ENCODE results near the gene UMAD1.

The UMAD1 gene

DNA sequence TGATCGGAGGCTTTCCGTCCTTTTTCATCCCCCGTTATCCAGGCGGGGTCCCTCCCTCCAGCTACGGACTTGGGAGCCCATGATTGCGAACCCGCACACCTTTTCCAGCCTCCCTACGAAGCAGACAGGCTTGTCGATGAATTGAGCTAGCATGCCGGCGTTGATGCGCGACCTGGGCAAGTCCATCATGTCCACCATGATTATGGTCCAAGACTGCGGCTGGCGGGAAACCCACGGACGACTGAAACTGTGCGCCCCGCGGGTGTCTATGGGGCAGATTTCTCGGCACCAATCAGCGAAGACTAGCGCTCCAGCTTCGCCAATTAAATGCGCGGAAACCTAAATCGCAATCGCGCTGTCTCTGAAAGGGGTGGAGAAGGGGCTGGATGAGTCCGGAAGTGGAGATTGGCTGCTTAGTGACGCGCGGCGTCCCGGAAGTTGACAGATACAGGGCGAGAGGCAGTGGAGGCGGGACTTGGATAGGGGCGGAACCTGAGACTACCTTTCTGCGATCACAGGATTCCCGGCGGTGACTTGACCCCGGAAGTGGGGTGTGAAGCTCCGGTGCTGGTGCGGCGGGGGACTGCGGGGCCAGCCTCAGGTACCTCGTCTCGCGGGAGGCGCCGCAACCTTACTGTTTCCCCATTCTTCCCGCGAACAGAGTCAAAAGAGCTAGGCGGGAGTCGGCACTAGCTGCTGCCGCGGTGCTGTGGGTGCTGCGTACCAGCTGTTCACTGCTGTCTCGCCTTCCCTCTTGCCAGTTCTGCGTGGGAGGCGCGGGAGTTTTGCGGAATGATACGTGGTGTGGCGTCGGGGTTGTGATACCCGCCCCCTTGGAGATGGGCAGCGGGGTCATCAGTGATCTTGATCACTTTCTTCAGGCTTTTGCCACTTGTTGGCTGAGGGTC lies at the start of gene UMAD1:
Gene UMAD1, plus strand, starts transcription at position 532 of the 908 bp plus-strand sequence. CDS start 32,620 bp downstream, outside the sequence.
- TF ChIP-seq, protein P1, sequence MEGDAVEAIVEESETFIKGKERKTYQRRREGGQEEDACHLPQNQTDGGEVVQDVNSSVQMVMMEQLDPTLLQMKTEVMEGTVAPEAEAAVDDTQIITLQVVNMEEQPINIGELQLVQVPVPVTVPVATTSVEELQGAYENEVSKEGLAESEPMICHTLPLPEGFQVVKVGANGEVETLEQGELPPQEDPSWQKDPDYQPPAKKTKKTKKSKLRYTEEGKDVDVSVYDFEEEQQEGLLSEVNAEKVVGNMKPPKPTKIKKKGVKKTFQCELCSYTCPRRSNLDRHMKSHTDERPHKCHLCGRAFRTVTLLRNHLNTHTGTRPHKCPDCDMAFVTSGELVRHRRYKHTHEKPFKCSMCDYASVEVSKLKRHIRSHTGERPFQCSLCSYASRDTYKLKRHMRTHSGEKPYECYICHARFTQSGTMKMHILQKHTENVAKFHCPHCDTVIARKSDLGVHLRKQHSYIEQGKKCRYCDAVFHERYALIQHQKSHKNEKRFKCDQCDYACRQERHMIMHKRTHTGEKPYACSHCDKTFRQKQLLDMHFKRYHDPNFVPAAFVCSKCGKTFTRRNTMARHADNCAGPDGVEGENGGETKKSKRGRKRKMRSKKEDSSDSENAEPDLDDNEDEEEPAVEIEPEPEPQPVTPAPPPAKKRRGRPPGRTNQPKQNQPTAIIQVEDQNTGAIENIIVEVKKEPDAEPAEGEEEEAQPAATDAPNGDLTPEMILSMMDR (IDR thresholded peaks at IDR 0.05; ENCODE audit: control extremely low read depth, extremely low read depth, low read depth, missing control alignments), result no peak
- DNase-seq (ENCODE audit: extremely low spot score), result peak; percentile 94
- ChIA-PET CTCF (interaction anchor here (0.7 to 4.4 kb wide), 8 partner anchors 9 to 577 kb away, joined by 3 to 19 read pairs (median 4); no protein-coding TSS in a partner anchor), POLR2A (interaction anchor here (1.2 kb wide), 2 partner anchors 337 to 538 kb away, joined by 3 read pairs; no protein-coding TSS in a partner anchor)

- no peak for DNase-seq (ENCODE audit: extremely low spot score)
- CTCF ChIA-PET, result interaction anchor here (0.9 to 1.9 kb wide), 11 partner anchors 10 to 622 kb away, joined by 3 to 8 read pairs (median 3); no protein-coding TSS in a partner anchor
- TF ChIP-seq, protein P1 (IDR thresholded peaks at IDR 0.05; ENCODE audit: control extremely low read depth, extremely low read depth, low read depth, missing control alignments), result peak; percentile 16
Observed at GRCh38 chr7:7595451-7595850, 45.1 kb upstream of the UMAD1 start.

GRCh38 chr7:7596176-7596575 lies 44.4 kb upstream of the UMAD1 start:
- TF ChIP-seq, protein P1 (IDR thresholded peaks at IDR 0.05; ENCODE audit: control extremely low read depth, extremely low read depth, low read depth, missing control alignments), result no peak
- CTCF ChIA-PET, result interaction anchor here (0.7 to 1.9 kb wide), 7 partner anchors 11 to 621 kb away, joined by 3 to 8 read pairs (median 3); no protein-coding TSS in a partner anchor
- DNase-seq (ENCODE audit: extremely low spot score), result no peak
- POLR2A ChIA-PET, result no interaction called here

More at GRCh38 chr7:7595451-7595850, 45.1 kb upstream of the UMAD1 start:
- POLR2A ChIA-PET, result no interaction called here

- ChIA-PET CTCF (interaction anchor here (1.2 kb wide), 1 partner anchor 11 kb away, joined by 3 read pairs; no protein-coding TSS in a partner anchor), POLR2A (no interaction called here)
- TF ChIP-seq, protein P1 (IDR thresholded peaks at IDR 0.05; ENCODE audit: control extremely low read depth, extremely low read depth, low read depth, missing control alignments), result no peak
- no peak for DNase-seq (ENCODE audit: extremely low spot score)
Observed at GRCh38 chr7:7607010-7607409, 33.5 kb upstream of the UMAD1 start.

DNA sequence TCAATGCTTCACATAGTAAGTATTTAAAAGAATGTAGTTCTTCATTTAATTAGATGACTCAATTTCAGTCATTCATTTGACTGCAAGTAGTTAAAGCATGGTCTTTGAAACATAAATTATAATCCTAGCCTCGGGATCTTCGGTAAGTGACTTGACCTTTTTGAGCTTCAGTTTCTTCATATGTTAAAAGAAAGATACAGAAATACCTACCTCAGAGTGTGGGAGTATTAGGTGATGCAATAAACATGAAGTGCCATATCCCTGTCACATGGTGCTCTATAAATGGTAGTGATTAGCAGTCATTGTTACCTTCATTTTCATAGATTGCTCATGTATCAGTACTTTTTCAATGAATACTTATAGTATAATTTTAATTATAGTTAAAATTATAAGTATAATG lies 31.2 kb upstream of the UMAD1 start:
- no peak for DNase-seq (ENCODE audit: extremely low spot score)
- ChIA-PET CTCF (interaction anchor here (0.6 to 0.7 kb wide), 2 partner anchors 28 to 461 kb away, joined by 3 read pairs; no protein-coding TSS in a partner anchor), POLR2A (no interaction called here)
- TF ChIP-seq, protein P1 (IDR thresholded peaks at IDR 0.05; ENCODE audit: control extremely low read depth, extremely low read depth, low read depth, missing control alignments), result no peak

- ChIA-PET POLR2A (no interaction called here), CTCF (interaction anchor here (0.9 kb wide), 1 partner anchor 16 kb away, joined by 3 read pairs; no protein-coding TSS in a partner anchor)
- DNase-seq (ENCODE audit: extremely low spot score), result no peak
- TF ChIP-seq, protein P1 (IDR thresholded peaks at IDR 0.05; ENCODE audit: control extremely low read depth, extremely low read depth, low read depth, missing control alignments), result no peak
Observed at GRCh38 chr7:7612519-7612918, 28.0 kb upstream of the UMAD1 start.
